Panc1 (cell line): ENCODE measurements around the gene CFAP251. TPM values are rescaled to one million over a fixed set of nuclear protein-coding genes. Genes with fewer than 3 reads are reported as not detected.

Experiments used
- ATAC-seq: fragments of 200-7000 bp; cut with Tn5 transposase; 2 replicates; pipeline ENCODE4 v1.9.1; 2020; ENCODE audit warnings: mild to moderate bottlenecking, moderate library complexity
- BruUV-seq: library from RNA; stranded (reverse); fragments of 400-500 nt; replicated peaks from 2 replicates; lab custom pipeline; 2021; lab: Mats Ljungman, UMichigan
- CTCF ChIA-PET: fragments of 300-600 bp; sonication (Branson Sonifier 250); formaldehyde crosslinking; loops from one replicate; lab custom pipeline; 2022; ENCODE audit warnings: antibody characterized with exemption; lab: Charles Lee
- POLR2A ChIA-PET: fragments of 300-600 bp; sonication (Branson Sonifier 250); formaldehyde crosslinking; loops from one replicate; lab custom pipeline; 2022; ENCODE audit warnings: antibody characterized with exemption; lab: Charles Lee
- DNase-seq: peaks from one replicate; pipeline ENCODE4 v3.0.0-alpha.2; 2010; ENCODE audit warnings: low read depth, low spot score
- H3K27ac ChIP-seq: 2 replicates; pipeline ENCODE4 v1.5.1; 2011; ENCODE audit warnings: mild to moderate bottlenecking, low read length, inconsistent platforms
- H3K27me3 ChIP-seq: fragments of 200-500 bp; sonication (Bioruptor generic); 2 replicates; pipeline ENCODE4 v1.6.0; 2014; ENCODE audit warnings: low read length, inconsistent platforms; ENCODE audit not compliant: control insufficient read depth, insufficient read depth
- H3K36me3 ChIP-seq: fragments of 200-500 bp; sonication (Bioruptor generic); 2 replicates; pipeline ENCODE4 v1.5.1; 2014; ENCODE audit warnings: inconsistent platforms, mild to moderate bottlenecking, low read length, moderate library complexity; ENCODE audit not compliant: control insufficient read depth, insufficient read depth
- H3K4me1 ChIP-seq: 2 replicates; pipeline ENCODE4 v1.5.1; 2011; ENCODE audit warnings: inconsistent platforms, mild to moderate bottlenecking, low read length, moderate library complexity; ENCODE audit not compliant: control insufficient read depth, insufficient read depth
- H3K4me3 ChIP-seq, 2 experiments: 2 replicates each; pipeline ENCODE4 v1.5.1; 2011 to 2012; ENCODE audit warnings: low read depth in 2 of 2, low read length in 2 of 2, mild to moderate bottlenecking in 2 of 2, inconsistent platforms in 1 of 2, moderate library complexity in 1 of 2
- H3K9me3 ChIP-seq: fragments of 200-500 bp; sonication (Bioruptor generic); 2 replicates; pipeline ENCODE4 v1.5.1; 2014; ENCODE audit warnings: low read depth, mild to moderate bottlenecking, inconsistent platforms, low read length, moderate library complexity; ENCODE audit not compliant: control insufficient read depth, insufficient read depth
- POLR2AphosphoS5 ChIP-seq: IDR thresholded peaks from 2 replicates; pipeline ENCODE4 v1.6.1; 2012; ENCODE audit warnings: mild to moderate bottlenecking, low read depth, low read length, moderate library complexity
- SIN3A ChIP-seq: IDR thresholded peaks from 2 replicates; pipeline ENCODE4 v1.6.1; 2012; ENCODE audit warnings: low read depth, mild to moderate bottlenecking, low read length, moderate library complexity, borderline replicate concordance; ENCODE audit not compliant: insufficient read depth
- TCF7L2 ChIP-seq: IDR thresholded peaks from 2 replicates; pipeline ENCODE4 v1.6.1; 2011; ENCODE audit warnings: mild to moderate bottlenecking, low read depth, low read length, inconsistent platforms
- in situ Hi-C: cut with HindIII; loops from 2 replicates; pipeline ENCODE4 v1.10.0; 2016; ENCODE audit warnings: low sequenced_read_pairs, low pct_unique_long_range_greater_than_20kb
- intact Hi-C: fragments of 100-400 bp; cut with micrococcal nuclease; formaldehyde crosslinking; loops from one replicate; pipeline ENCODE4 v1.10.0; 2022; ENCODE audit not compliant: unreplicated experiment
- total RNA-seq: library from RNA; stranded (reverse); gene quantifications from one replicate; pipeline ENCODE4 v1.2.1, GENCODE V29; 2021; ENCODE audit not compliant: unreplicated experiment
- TF ChIP-seq, protein P1 (sequence below): fragments of 450-650 bp; IDR thresholded peaks from 2 replicates; pipeline ENCODE4 v1.5.1; 2017; ENCODE audit warnings: mild to moderate bottlenecking
- TF ChIP-seq, protein P2 (sequence below), 2 experiments: IDR thresholded peaks; 2 replicates each; pipeline ENCODE4 v1.6.1; 2011 to 2012; ENCODE audit warnings: low read depth in 2 of 2, control low read depth in 1 of 2, low read length in 1 of 2, mild to moderate bottlenecking in 1 of 2, moderate library complexity in 1 of 2; ENCODE audit not compliant: insufficient read depth in 1 of 2

Gene CFAP251
- total RNA-seq, 1 experiment from 2014 or later = 4.2 TPM

DNA sequence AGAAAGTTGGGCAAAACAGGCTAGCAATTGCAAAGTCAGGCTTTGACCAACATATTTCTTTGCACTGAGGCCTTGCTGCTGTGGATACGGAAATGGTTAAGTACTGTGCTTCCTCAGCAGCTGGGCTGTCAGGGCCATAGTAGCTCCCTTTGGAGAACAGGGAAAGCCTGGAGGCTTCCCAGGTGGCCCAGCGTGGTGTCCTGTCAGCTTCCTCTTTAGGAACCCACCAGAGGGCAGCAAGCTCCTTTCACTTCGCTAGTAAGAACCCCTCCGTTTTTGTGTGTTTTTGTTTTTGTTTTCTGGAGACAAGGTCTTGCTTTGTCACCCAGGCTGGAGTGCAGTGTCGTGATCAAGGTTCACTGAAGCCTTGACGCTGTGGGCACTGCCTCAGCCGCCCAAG is 1.7 kb upstream of the CFAP251 start:
- Histone ChIP-seq H3K27ac (no peak overlapping the region), H3K9me3 (no peaks in the 10 kb centered on the region), H3K4me1 (peaks cover 12% of the 10 kb centered on the region; the same call in 1 of the 2 replicates), H3K4me3 (no peak overlapping the region), H3K36me3 (no peaks in the 10 kb centered on the region), H3K27me3 (no peaks in the 10 kb centered on the region)
- ATAC-seq (no peak), DNase-seq (no peak)
- intact Hi-C loops = no loop called here
- ChIA-PET CTCF (no interaction called here), POLR2A (no interaction called here)
- in situ Hi-C loops = no loop called here
- TF ChIP-seq SIN3A (no peak), POLR2AphosphoS5 (no peak), TCF7L2 (no peak)
- TF ChIP-seq, protein P1, sequence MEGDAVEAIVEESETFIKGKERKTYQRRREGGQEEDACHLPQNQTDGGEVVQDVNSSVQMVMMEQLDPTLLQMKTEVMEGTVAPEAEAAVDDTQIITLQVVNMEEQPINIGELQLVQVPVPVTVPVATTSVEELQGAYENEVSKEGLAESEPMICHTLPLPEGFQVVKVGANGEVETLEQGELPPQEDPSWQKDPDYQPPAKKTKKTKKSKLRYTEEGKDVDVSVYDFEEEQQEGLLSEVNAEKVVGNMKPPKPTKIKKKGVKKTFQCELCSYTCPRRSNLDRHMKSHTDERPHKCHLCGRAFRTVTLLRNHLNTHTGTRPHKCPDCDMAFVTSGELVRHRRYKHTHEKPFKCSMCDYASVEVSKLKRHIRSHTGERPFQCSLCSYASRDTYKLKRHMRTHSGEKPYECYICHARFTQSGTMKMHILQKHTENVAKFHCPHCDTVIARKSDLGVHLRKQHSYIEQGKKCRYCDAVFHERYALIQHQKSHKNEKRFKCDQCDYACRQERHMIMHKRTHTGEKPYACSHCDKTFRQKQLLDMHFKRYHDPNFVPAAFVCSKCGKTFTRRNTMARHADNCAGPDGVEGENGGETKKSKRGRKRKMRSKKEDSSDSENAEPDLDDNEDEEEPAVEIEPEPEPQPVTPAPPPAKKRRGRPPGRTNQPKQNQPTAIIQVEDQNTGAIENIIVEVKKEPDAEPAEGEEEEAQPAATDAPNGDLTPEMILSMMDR = no peak
- TF ChIP-seq, protein P2, sequence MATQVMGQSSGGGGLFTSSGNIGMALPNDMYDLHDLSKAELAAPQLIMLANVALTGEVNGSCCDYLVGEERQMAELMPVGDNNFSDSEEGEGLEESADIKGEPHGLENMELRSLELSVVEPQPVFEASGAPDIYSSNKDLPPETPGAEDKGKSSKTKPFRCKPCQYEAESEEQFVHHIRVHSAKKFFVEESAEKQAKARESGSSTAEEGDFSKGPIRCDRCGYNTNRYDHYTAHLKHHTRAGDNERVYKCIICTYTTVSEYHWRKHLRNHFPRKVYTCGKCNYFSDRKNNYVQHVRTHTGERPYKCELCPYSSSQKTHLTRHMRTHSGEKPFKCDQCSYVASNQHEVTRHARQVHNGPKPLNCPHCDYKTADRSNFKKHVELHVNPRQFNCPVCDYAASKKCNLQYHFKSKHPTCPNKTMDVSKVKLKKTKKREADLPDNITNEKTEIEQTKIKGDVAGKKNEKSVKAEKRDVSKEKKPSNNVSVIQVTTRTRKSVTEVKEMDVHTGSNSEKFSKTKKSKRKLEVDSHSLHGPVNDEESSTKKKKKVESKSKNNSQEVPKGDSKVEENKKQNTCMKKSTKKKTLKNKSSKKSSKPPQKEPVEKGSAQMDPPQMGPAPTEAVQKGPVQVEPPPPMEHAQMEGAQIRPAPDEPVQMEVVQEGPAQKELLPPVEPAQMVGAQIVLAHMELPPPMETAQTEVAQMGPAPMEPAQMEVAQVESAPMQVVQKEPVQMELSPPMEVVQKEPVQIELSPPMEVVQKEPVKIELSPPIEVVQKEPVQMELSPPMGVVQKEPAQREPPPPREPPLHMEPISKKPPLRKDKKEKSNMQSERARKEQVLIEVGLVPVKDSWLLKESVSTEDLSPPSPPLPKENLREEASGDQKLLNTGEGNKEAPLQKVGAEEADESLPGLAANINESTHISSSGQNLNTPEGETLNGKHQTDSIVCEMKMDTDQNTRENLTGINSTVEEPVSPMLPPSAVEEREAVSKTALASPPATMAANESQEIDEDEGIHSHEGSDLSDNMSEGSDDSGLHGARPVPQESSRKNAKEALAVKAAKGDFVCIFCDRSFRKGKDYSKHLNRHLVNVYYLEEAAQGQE (IDR thresholded peaks at IDR 0.05; ENCODE audit: insufficient read depth in 1 of 2, low read depth in 2 of 2, low read length in 1 of 2) = no peak
- BruUV-seq = no TSS peak

DNA sequence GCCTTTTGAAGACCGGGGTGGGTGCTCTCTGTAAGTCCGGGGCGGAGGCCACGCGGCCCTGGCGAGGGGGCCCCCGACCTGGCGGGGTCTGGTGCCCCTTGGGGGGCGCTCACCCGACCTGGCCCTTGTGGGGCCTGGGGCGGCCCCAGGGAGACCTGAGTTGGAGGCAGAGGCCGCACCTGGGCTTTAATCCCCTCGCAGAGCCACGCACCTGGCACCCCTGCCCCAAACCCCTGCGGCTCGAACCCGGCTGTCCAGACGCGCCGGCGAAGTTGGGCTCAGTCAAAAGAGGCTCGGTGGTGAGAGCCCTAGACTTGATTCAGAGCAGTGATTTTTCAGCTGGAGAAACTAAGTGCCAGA is 267 bp downstream of the CFAP251 start:
- CTCF ChIA-PET = interaction anchor here (0.6 to 1.4 kb wide), 8 partner anchors 35 to 204 kb away, joined by 3 to 7 read pairs (median 4); no protein-coding TSS in a partner anchor
- no peaks in the 10 kb centered on the region for H3K36me3 ChIP-seq
- H3K4me1 ChIP-seq = peaks cover 12% of the 10 kb centered on the region; the same call in 1 of the 2 replicates
- POLR2A ChIA-PET = interaction anchor here (0.6 kb wide), 1 partner anchor 124 kb away, joined by 6 read pairs; no protein-coding TSS in a partner anchor
- DNase-seq (no peak), ATAC-seq (peak; percentile 68)
- no TSS peak for BruUV-seq
- no peaks in the 10 kb centered on the region for H3K27me3 ChIP-seq
- peak overlapping the region; percentile 78 for H3K27ac ChIP-seq
- intact Hi-C loops = no loop called here
- in situ Hi-C loops = no loop called here
- TF ChIP-seq SIN3A = no peak
- TF ChIP-seq TCF7L2 = no peak
- TF ChIP-seq, protein P2 (IDR thresholded peaks at IDR 0.05; ENCODE audit: insufficient read depth in 1 of 2, low read depth in 2 of 2, low read length in 1 of 2) = no peak
- TF ChIP-seq, protein P1 = no peak; the same call in 1 of the 2 replicates
- no peak; the same call in 1 of the 2 replicates for TF ChIP-seq POLR2AphosphoS5
- H3K4me3 ChIP-seq = peak overlapping the region; percentile 48 to 79
- no peaks in the 10 kb centered on the region for H3K9me3 ChIP-seq
